H1 (cell line): Measurements from ENCODE around the gene SLC16A8. TPM values are rescaled to one million over a fixed set of nuclear protein-coding genes. Genes with fewer than 3 reads are reported as not detected.

Experiments used
- polyA plus RNA-seq, 7 experiments: library from polyadenylated mRNA; depleted of rRNA in 3 of 7; stranded (reverse) in 5 of 7; unstranded in 2 of 7; fragments of >200 nt in 5 of 7; fragments of 200-250 nt in 2 of 7; gene quantifications; 1 replicate in 5 of 7; 2 replicates in 1 of 7; 4 replicates in 1 of 7; pipeline versions ENCODE4 v1.2.1 to v1.2.3, GENCODE V29; 2011 to 2013; ENCODE audit warnings: missing spikeins in 2 of 7, mixed read lengths in 2 of 7
- total RNA-seq: library from RNA; stranded (reverse); fragmentation: NEBNext Ultra II Directional; extraction: Animal tissue kit (Norgen Biotek cat#: 25700); gene quantifications from 2 replicates; pipeline ENCODE4 v1.2.1, GENCODE V29; 2021
- TF ChIP-seq, protein P1 (sequence below): fragments of 300-600 bp; sonication (generic); IDR thresholded peaks from 2 replicates; pipeline ENCODE4 v1.7.1; 2012; ENCODE audit warnings: low read length, moderate library complexity, mild to moderate bottlenecking, inconsistent platforms; ENCODE audit not compliant: insufficient replicate concordance

Gene SLC16A8
- total and polyA plus RNA-seq, 2 of the 8 experiments (the other 6 are each of a cell fraction or from before 2014, with no cell fraction given) = 0.70 TPM; not detected in 1

DNA sequence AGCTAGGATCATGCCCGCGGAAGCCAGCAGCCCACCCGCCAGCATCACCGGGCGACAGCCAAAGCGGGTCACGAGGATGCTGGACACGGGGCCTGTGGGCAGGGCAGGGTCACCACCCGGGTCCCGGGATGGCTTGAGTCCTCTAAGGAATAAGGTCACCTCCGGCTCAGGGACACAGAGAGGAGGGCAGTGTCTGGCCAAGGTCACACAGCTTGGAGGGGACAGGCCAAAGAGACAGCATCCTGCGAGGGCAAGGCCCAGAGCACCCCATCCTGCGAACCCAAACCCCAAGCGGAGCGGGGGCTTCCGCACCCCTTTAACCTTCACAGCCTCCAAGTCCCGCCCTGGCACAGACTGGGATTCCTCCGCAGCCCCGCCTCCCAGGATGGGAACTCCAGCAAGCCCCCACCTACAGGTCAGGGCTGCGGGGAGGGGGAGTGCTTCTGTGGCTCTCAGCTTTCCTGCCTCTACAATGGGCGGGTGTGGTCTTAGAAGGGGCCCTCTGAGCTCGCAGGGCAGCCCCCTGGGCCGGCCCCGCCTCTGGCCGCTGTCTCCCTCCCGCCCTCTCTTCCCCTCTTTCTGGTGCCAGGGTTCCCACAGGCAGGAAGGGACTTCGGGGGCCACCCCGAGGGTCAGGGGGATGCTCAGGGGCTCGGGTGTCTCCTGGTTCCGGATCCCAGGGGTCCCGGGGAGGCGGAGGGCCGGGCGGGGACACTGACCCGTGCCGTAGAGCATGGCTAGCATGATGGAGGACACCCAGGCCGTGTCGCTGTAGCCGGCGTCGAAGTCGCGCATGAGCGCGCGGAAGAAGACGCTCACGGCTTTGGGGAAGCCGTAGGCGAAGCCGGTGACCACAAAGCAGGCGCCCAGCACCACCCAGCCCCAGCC lies 1.8 kb downstream of the SLC16A8 start (continued):
- TF ChIP-seq, protein P1, sequence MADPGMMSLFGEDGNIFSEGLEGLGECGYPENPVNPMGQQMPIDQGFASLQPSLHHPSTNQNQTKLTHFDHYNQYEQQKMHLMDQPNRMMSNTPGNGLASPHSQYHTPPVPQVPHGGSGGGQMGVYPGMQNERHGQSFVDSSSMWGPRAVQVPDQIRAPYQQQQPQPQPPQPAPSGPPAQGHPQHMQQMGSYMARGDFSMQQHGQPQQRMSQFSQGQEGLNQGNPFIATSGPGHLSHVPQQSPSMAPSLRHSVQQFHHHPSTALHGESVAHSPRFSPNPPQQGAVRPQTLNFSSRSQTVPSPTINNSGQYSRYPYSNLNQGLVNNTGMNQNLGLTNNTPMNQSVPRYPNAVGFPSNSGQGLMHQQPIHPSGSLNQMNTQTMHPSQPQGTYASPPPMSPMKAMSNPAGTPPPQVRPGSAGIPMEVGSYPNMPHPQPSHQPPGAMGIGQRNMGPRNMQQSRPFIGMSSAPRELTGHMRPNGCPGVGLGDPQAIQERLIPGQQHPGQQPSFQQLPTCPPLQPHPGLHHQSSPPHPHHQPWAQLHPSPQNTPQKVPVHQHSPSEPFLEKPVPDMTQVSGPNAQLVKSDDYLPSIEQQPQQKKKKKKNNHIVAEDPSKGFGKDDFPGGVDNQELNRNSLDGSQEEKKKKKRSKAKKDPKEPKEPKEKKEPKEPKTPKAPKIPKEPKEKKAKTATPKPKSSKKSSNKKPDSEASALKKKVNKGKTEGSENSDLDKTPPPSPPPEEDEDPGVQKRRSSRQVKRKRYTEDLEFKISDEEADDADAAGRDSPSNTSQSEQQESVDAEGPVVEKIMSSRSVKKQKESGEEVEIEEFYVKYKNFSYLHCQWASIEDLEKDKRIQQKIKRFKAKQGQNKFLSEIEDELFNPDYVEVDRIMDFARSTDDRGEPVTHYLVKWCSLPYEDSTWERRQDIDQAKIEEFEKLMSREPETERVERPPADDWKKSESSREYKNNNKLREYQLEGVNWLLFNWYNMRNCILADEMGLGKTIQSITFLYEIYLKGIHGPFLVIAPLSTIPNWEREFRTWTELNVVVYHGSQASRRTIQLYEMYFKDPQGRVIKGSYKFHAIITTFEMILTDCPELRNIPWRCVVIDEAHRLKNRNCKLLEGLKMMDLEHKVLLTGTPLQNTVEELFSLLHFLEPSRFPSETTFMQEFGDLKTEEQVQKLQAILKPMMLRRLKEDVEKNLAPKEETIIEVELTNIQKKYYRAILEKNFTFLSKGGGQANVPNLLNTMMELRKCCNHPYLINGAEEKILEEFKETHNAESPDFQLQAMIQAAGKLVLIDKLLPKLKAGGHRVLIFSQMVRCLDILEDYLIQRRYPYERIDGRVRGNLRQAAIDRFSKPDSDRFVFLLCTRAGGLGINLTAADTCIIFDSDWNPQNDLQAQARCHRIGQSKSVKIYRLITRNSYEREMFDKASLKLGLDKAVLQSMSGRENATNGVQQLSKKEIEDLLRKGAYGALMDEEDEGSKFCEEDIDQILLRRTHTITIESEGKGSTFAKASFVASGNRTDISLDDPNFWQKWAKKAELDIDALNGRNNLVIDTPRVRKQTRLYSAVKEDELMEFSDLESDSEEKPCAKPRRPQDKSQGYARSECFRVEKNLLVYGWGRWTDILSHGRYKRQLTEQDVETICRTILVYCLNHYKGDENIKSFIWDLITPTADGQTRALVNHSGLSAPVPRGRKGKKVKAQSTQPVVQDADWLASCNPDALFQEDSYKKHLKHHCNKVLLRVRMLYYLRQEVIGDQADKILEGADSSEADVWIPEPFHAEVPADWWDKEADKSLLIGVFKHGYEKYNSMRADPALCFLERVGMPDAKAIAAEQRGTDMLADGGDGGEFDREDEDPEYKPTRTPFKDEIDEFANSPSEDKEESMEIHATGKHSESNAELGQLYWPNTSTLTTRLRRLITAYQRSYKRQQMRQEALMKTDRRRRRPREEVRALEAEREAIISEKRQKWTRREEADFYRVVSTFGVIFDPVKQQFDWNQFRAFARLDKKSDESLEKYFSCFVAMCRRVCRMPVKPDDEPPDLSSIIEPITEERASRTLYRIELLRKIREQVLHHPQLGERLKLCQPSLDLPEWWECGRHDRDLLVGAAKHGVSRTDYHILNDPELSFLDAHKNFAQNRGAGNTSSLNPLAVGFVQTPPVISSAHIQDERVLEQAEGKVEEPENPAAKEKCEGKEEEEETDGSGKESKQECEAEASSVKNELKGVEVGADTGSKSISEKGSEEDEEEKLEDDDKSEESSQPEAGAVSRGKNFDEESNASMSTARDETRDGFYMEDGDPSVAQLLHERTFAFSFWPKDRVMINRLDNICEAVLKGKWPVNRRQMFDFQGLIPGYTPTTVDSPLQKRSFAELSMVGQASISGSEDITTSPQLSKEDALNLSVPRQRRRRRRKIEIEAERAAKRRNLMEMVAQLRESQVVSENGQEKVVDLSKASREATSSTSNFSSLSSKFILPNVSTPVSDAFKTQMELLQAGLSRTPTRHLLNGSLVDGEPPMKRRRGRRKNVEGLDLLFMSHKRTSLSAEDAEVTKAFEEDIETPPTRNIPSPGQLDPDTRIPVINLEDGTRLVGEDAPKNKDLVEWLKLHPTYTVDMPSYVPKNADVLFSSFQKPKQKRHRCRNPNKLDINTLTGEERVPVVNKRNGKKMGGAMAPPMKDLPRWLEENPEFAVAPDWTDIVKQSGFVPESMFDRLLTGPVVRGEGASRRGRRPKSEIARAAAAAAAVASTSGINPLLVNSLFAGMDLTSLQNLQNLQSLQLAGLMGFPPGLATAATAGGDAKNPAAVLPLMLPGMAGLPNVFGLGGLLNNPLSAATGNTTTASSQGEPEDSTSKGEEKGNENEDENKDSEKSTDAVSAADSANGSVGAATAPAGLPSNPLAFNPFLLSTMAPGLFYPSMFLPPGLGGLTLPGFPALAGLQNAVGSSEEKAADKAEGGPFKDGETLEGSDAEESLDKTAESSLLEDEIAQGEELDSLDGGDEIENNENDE = no peak
